Breast epithelium (tissue), 4 donors: Measurements from ENCODE around the gene PTPRM. TPM values are rescaled to one million over a fixed set of nuclear protein-coding genes. Genes with fewer than 3 reads are reported as not detected.

Source experiments
- DNase-seq, 2 donors: peaks; one replicate each; pipeline ENCODE4 v3.0.0-alpha.2; 2019; ENCODE audit warnings: low spot score in 2 of 2
- H3K27ac ChIP-seq, 2 donors: fragments of 200-600 bp; sonication (generic) in 1 of 2; one replicate each; pipeline ENCODE4 v1.5.1; 2016 to 2019; ENCODE audit warnings: mild to moderate bottlenecking in 1 of 2
- H3K27me3 ChIP-seq, 2 donors: fragments of 200-600 bp; sonication (generic) in 1 of 2; one replicate each; pipeline versions ENCODE4 v1.5.1 to v1.6.0; 2017 to 2019; ENCODE audit warnings: control low read depth in 1 of 2, mild to moderate bottlenecking in 1 of 2
- H3K36me3 ChIP-seq: fragments of 200-600 bp; one replicate; pipeline ENCODE4 v1.5.1; 2019
- H3K4me1 ChIP-seq, 2 donors: fragments of 200-600 bp; sonication (generic); one replicate each; pipeline ENCODE4 v1.5.1; 2016 to 2019; ENCODE audit warnings: control low read depth in 1 of 2
- H3K4me3 ChIP-seq, 3 donors: fragments of 200-600 bp; sonication (generic); 1 replicate in 2 of 3; 2 replicates in 1 of 3; pipeline ENCODE4 v1.5.1; 2016 to 2019; ENCODE audit warnings: mild to moderate bottlenecking in 3 of 3, moderate library complexity in 2 of 3
- H3K9me3 ChIP-seq, 2 donors: fragments of 200-600 bp; sonication (generic) in 1 of 2; one replicate each; pipeline ENCODE4 v1.5.1; 2016 to 2019; ENCODE audit warnings: control low read depth in 1 of 2
- POLR2A ChIP-seq: fragments of 450-650 bp; IDR thresholded peaks from one replicate; pipeline ENCODE4 v1.6.1; 2016; ENCODE audit warnings: antibody characterized with exemption, mild to moderate bottlenecking, moderate library complexity
- POLR2AphosphoS5 ChIP-seq, 3 donors: sonication (generic); formaldehyde crosslinking; IDR thresholded peaks; one replicate each; pipeline ENCODE4 v1.6.1; 2017; ENCODE audit warnings: antibody characterized with exemption in 3 of 3
- intact Hi-C: fragments of 100-400 bp; cut with DNase I; formaldehyde crosslinking; loops from one replicate; pipeline ENCODE4 v1.15.1; 2023; ENCODE audit warnings: low total_unique reads
- total RNA-seq, 3 donors: library from RNA; depleted of rRNA; stranded (reverse); fragments of >200 nt; gene quantifications; one replicate each; pipeline ENCODE4 v1.1.0, GENCODE V29; 2016
- TF ChIP-seq, protein P1 (sequence below), 3 donors: fragments of 450-650 bp; IDR thresholded peaks; one replicate each; pipeline ENCODE4 v1.5.1; 2016 to 2017; ENCODE audit warnings: antibody characterized with exemption in 3 of 3, mild to moderate bottlenecking in 3 of 3, moderate library complexity in 3 of 3

The PTPRM gene
- total RNA-seq, 3 donors from 2014 or later = 41.7 to 181 (median 140) TPM

DNA sequence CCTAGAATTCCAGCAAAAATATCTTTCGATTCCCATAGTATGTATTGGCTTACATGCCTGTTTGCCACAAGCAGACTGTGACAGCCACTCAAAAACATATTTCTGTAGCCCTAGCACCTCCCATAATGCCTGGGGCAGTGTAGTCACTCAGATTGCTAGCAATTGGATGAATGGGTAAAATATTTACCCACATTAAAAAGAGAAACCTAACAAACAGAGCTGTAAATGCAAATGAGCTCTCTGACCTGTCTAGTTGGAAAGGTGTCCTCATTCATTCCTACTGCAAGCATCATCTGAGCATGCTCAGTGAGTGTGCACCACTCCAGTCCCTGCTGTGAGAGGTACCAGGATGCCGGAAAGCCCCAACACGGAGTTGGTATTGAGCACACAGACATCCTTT, 808.1 kb downstream of the PTPRM start:
- TF ChIP-seq, protein P1, sequence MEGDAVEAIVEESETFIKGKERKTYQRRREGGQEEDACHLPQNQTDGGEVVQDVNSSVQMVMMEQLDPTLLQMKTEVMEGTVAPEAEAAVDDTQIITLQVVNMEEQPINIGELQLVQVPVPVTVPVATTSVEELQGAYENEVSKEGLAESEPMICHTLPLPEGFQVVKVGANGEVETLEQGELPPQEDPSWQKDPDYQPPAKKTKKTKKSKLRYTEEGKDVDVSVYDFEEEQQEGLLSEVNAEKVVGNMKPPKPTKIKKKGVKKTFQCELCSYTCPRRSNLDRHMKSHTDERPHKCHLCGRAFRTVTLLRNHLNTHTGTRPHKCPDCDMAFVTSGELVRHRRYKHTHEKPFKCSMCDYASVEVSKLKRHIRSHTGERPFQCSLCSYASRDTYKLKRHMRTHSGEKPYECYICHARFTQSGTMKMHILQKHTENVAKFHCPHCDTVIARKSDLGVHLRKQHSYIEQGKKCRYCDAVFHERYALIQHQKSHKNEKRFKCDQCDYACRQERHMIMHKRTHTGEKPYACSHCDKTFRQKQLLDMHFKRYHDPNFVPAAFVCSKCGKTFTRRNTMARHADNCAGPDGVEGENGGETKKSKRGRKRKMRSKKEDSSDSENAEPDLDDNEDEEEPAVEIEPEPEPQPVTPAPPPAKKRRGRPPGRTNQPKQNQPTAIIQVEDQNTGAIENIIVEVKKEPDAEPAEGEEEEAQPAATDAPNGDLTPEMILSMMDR (IDR thresholded peaks at IDR 0.05) = no peak
- TF ChIP-seq POLR2A = no peak
- no peak for TF ChIP-seq POLR2AphosphoS5 (IDR thresholded peaks at IDR 0.05)
- Histone ChIP-seq H3K9me3 (no peaks in the 10 kb centered on the region), H3K36me3 (no peaks in the 10 kb centered on the region), H3K27ac (no peak overlapping the region), H3K4me1 (no peaks in the 10 kb centered on the region), H3K27me3 (no peaks in the 10 kb centered on the region), H3K4me3 (no peak overlapping the region)
- intact Hi-C loops = no loop called here
- no peak for DNase-seq

DNA sequence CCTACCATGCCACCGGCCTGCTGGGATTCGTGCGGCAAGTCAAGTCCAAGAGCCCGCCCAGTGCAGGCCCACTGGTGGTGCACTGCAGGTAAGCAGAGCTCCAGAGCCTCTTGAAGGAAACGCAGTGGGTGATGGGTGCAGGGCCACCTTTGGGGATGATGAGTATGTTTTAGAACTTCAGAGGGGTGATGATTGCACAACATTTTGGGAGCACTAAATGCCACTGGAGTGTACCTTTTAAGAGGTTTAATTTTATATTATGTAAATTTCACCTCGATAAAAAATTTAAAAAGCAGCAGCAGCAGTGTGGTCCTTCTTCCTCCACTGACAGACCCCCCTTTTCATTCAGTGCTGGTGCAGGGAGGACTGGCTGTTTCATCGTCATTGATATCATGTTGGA, 809.0 kb downstream of the PTPRM start:
- TF ChIP-seq POLR2A = no peak
- TF ChIP-seq, protein P1 (IDR thresholded peaks at IDR 0.05) = no peak
- TF ChIP-seq POLR2AphosphoS5 (IDR thresholded peaks at IDR 0.05) = no peak
- Histone ChIP-seq H3K4me1 (no peaks in the 10 kb centered on the region), H3K36me3 (no peaks in the 10 kb centered on the region), H3K27ac (no peak overlapping the region), H3K27me3 (no peaks in the 10 kb centered on the region), H3K4me3 (no peak overlapping the region), H3K9me3 (no peaks in the 10 kb centered on the region)
- DNase-seq = no peak
- intact Hi-C loops = no loop called here

DNA sequence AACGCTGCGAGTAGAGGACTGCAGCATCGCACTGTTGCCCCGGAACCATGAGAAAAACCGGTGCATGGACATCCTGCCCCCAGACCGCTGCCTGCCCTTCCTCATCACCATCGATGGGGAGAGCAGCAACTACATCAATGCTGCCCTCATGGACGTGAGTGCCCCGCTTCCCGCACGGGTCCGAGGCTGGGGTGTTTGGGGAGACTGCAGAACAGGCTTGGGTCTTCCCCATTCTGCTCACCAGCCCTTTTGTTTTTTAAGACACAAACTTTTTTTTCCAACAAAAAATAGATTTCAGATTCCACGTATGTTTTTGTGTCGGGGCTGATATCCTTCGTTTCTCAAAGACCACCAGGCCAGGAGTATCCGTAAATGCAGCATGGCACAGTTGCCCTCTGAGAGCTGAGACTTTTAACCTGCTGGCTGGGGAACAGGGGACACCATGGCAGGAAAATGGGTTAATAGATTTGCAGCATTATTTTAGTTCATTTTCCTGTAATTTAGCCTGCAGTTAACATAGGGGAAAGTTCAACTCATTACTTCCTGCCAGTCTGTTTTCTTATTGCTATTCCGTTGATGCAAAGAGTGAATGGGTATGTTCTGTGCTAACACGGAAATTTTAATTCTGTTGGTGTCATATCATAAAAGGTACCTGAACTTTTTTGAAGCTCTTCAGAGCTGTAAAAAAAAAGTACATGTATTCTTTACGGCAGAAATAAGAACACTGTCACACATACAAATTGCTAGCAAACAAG, 812.2 kb downstream of the PTPRM start:
- no peak for DNase-seq

DNA sequence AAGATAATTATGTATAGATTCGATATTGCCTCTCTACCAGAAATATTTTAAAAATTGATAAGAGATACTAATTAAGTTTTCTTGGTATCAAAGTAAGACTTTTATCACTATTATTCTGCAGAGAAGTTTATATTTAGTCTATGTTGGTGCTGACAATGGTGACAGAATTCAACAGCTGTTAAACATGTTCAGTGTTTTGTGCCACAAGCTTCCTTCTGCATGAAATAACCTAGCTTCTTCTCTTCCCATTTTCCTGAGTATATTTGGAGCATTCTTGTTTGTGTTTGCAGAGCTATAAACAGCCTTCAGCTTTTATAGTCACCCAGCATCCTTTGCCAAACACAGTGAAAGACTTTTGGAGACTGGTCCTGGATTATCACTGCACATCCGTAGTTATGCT, 812.9 kb downstream of the PTPRM start:
- no peak for TF ChIP-seq POLR2A
- TF ChIP-seq POLR2AphosphoS5 (IDR thresholded peaks at IDR 0.05) = no peak
- TF ChIP-seq, protein P1 (IDR thresholded peaks at IDR 0.05) = no peak
- no peak overlapping the region for H3K27ac ChIP-seq
- H3K9me3 ChIP-seq = no peaks in the 10 kb centered on the region
- H3K4me1 ChIP-seq = no peaks in the 10 kb centered on the region
- H3K4me3 ChIP-seq = no peak overlapping the region
- intact Hi-C loops = loop anchor here (10.0 kb wide), 1 partner anchor 595 kb away; no protein-coding TSS in a partner anchor
- DNase-seq = no peak
- no peaks in the 10 kb centered on the region for H3K36me3 ChIP-seq
- H3K27me3 ChIP-seq = no peaks in the 10 kb centered on the region

More for the DNA sequence above, 812.2 kb downstream of the PTPRM start:
- Histone ChIP-seq H3K36me3 (no peaks in the 10 kb centered on the region), H3K9me3 (no peaks in the 10 kb centered on the region), H3K4me3 (no peak overlapping the region), H3K27ac (no peak overlapping the region), H3K27me3 (no peaks in the 10 kb centered on the region), H3K4me1 (no peaks in the 10 kb centered on the region)
- TF ChIP-seq POLR2A (no peak), POLR2AphosphoS5 (IDR thresholded peaks at IDR 0.05) (no peak)
- TF ChIP-seq, protein P1 (IDR thresholded peaks at IDR 0.05) = no peak
- intact Hi-C loops = no loop called here

DNA sequence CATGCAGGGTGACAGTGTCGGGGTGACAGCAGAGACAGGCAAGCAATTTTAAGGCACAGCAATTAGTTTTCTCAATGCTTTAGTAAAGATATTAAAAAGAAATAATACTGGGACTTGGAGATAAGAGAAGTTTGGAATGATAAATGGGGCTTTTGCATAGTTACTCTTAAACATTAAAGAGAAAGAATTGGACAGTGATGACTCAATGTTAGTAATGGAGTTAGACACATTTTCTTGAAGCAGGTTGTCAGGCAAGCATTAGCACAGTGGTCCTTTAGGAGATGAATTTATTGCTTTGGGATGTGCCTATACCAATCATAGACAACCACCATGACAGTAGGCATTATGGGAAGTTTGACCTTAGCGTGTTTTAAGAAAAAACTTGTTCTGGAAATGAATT, 813.8 kb downstream of the PTPRM start:
- Histone ChIP-seq H3K27me3 (no peaks in the 10 kb centered on the region), H3K4me1 (no peaks in the 10 kb centered on the region), H3K36me3 (no peaks in the 10 kb centered on the region), H3K4me3 (no peak overlapping the region), H3K9me3 (no peaks in the 10 kb centered on the region), H3K27ac (no peak overlapping the region)
- no peak for DNase-seq
- intact Hi-C loops = loop anchor here (10.0 kb wide), 1 partner anchor 596 kb away; no protein-coding TSS in a partner anchor
- TF ChIP-seq POLR2A (no peak), POLR2AphosphoS5 (IDR thresholded peaks at IDR 0.05) (no peak)
- TF ChIP-seq, protein P1 (IDR thresholded peaks at IDR 0.05) = no peak
